GM18909 (cell line): ENCODE results near the gene FOLR2.
"Not testable (repeated sequence)": the region's sequence is repeated elsewhere in the genome, so short reads cannot be mapped to it uniquely, and the experiment has no call there.

ENCODE experiments used
- ATAC-seq: cut with Tn5 transposase; IDR thresholded peaks from one replicate; pipeline ENCODE4 v1.9.1; 2021; ENCODE audit warnings: mild to moderate bottlenecking; ENCODE audit not compliant: unreplicated experiment, poor library complexity

FOLR2 gene

DNA sequence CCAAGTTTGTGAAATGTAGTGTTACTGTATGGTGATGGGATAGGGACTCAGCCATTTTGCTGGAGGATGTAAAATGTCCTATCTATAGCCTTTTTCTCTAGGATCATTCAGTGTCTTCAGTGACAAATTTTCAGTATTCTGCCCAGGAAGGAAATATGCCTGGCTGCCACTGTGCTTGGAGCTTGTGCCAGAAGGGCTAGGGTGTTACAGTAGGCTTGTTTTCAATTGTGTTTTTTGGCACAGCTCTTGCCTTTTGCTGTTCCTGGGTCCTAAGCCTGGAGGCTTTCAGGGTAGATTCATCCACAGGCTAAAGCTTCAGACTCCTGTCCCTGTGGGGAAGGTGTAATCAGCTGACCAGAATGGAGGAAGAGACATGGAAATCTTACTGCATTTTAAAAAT lies 49.4 kb downstream of the FOLR2 start:
- ATAC-seq, result no peak

DNA sequence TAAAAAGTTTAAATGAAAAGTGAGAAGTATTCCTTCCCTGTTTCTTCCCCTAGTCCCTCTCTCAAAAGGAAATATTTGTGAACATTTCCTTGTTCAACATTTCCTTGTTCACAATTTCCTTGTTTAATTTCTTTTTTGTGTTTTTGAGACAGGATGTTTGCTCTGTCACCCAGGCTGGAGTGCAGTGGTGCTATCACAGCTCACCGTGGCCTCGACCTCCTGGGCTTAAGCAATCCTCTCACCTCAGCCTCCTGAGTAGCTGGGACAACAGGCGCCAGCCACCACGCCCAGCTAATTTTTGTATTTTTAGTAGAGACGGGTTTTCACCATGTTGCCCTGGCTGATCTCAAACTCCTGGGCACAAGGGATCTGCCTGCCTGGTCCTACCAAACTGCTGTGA lies 50.4 kb downstream of the FOLR2 start:
- not testable (repeated sequence) for ATAC-seq

DNA sequence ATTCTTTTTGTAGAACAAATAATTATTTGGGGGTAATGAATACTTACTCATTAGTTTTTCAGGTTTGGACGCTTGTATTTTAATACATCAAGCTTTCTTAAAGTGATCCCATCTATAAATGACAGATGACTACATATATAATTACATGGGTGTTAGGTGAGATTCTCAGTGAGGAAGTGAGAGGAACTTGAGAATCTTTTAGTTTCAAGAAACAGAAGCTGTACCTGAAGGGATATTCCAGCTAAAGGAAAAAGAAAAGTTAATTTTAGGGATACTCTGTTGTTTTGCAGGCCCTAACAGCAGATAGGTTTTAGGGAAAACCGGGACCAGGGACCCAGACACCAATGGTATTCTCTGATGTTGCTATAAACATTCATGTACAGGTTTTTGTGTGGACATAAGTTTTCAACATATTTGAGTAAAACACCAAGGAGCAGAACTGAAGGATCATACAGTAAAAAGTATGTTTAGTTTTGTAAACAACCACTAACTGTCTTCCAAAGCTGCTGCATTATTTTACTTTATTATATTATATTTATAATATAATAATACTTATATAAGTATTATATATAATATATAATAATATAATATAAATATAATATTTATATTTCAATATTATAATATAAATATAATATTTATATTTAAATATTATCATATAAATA lies 51.5 kb downstream of the FOLR2 start:
- ATAC-seq, result no peak
